ENCODE data around the gene KIAA1755.

KIAA1755 gene

GRCh38 chr20:38212806-38213606 lies 47.5 kb downstream of the KIAA1755 start:
- TF ChIP-seq CTCF (IDR thresholded peaks at IDR 0.05; ENCODE audit: low read depth, low read length): no peak
- no peaks in the 10 kb centered on the region for H3K36me3 ChIP-seq
- no peak overlapping the region for H3K4me3 ChIP-seq (ENCODE audit: low read depth, low read length)
- no peaks in the 10 kb centered on the region for H3K27me3 ChIP-seq
- no peaks in the 10 kb centered on the region for H3K9me3 ChIP-seq
- no peak for DNase-seq
- H3K4me1 ChIP-seq: peaks cover 2% of the 10 kb centered on the region; the same call in 1 of the 2 replicates

- Histone ChIP-seq H3K9me3 (no peaks in the 10 kb centered on the region), H3K4me1 (no peaks in the 10 kb centered on the region), H3K36me3 (no peaks in the 10 kb centered on the region), H3K27me3 (no peaks in the 10 kb centered on the region), H3K4me3 (ENCODE audit: low read depth, low read length) (no peak overlapping the region)
- no peak for DNase-seq
- no peak for TF ChIP-seq CTCF (IDR thresholded peaks at IDR 0.05; ENCODE audit: low read depth, low read length)
Measured at GRCh38 chr20:38211200-38212097, 49.1 kb downstream of the KIAA1755 start.

- Histone ChIP-seq H3K9me3 (no peaks in the 10 kb centered on the region), H3K27me3 (no peaks in the 10 kb centered on the region), H3K4me1 (no peaks in the 10 kb centered on the region), H3K4me3 (ENCODE audit: low read depth, low read length) (no peak overlapping the region), H3K36me3 (no peaks in the 10 kb centered on the region)
- no peak for DNase-seq
- no peak for TF ChIP-seq CTCF (IDR thresholded peaks at IDR 0.05; ENCODE audit: low read depth, low read length)
Measured at GRCh38 chr20:38210741-38211140, 49.8 kb downstream of the KIAA1755 start.

GRCh38 chr20:38209736-38210405 lies 50.7 kb downstream of the KIAA1755 start:
- H3K4me3 ChIP-seq (ENCODE audit: low read depth, low read length): no peak overlapping the region
- H3K27me3 ChIP-seq: no peaks in the 10 kb centered on the region
- H3K9me3 ChIP-seq: no peaks in the 10 kb centered on the region
- no peaks in the 10 kb centered on the region for H3K4me1 ChIP-seq
- no peaks in the 10 kb centered on the region for H3K36me3 ChIP-seq
- no peak for TF ChIP-seq CTCF (IDR thresholded peaks at IDR 0.05; ENCODE audit: low read depth, low read length)
- DNase-seq: no peak

GRCh38 chr20:38209054-38209675 lies 51.4 kb downstream of the KIAA1755 start:
- no peaks in the 10 kb centered on the region for H3K4me1 ChIP-seq
- no peaks in the 10 kb centered on the region for H3K36me3 ChIP-seq
- H3K4me3 ChIP-seq (ENCODE audit: low read depth, low read length): no peak overlapping the region
- no peaks in the 10 kb centered on the region for H3K9me3 ChIP-seq
- TF ChIP-seq CTCF (IDR thresholded peaks at IDR 0.05; ENCODE audit: low read depth, low read length): no peak
- DNase-seq: no peak
- no peaks in the 10 kb centered on the region for H3K27me3 ChIP-seq

Measured in BE2C (cell line).